Fibroblast of upper back skin (primary cell): ENCODE data around the gene CERS6.
A peak's percentile ranks its signal among the peaks of the same experiment; 100 is the strongest.

Experiments
- DNase-seq: peaks from one replicate; pipeline ENCODE4 v3.0.0-alpha.2; 2013

The CERS6 gene

GRCh38 chr2:168574856-168575630 is 119.0 kb downstream of the CERS6 start:
- no peak for DNase-seq

GRCh38 chr2:168577885-168578284 is 121.8 kb downstream of the CERS6 start:
- no peak for DNase-seq

- DNase-seq = peak; percentile 60
Observed at GRCh38 chr2:168583064-168583709, 127.1 kb downstream of the CERS6 start.

- DNase-seq = peak; percentile 75
Observed at GRCh38 chr2:168583710-168584521, 127.8 kb downstream of the CERS6 start.

- DNase-seq = no peak
Observed at GRCh38 chr2:168584911-168585310, 128.8 kb downstream of the CERS6 start.

GRCh38 chr2:168585700-168586099 is 129.6 kb downstream of the CERS6 start:
- no peak for DNase-seq

GRCh38 chr2:168587307-168587706 is 131.2 kb downstream of the CERS6 start:
- no peak for DNase-seq

- no peak for DNase-seq
Observed at GRCh38 chr2:168589236-168590211, 133.5 kb downstream of the CERS6 start.

GRCh38 chr2:168592181-168592831 is 136.2 kb downstream of the CERS6 start:
- no peak for DNase-seq

GRCh38 chr2:168593713-168594112 is 137.6 kb downstream of the CERS6 start:
- no peak for DNase-seq

DNA sequence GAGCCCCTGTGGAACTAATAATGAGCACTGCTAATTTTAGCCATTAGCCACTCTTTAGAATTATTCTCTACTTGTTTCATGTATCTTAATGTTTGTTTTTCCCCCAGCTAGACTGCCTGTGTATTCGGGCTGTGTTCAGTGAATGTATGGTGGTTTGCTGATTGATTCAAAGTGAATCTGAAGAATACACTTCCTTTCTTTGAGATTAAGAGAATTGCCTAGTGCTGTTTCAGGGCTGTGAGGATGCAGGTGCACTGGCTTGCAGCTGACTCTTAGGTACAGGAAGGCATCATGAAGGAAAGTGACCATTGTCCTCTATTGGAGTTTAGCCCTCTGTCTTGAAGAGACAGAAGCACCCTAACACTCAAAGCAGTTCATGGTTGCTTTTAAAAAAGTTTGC is 138.7 kb downstream of the CERS6 start:
- no peak for DNase-seq

- no peak for DNase-seq
Observed at GRCh38 chr2:168596881-168597655, 141.0 kb downstream of the CERS6 start.

GRCh38 chr2:168599738-168600137 is 143.7 kb downstream of the CERS6 start:
- DNase-seq = no peak

- no peak for DNase-seq
Observed at GRCh38 chr2:168600949-168601348, 144.9 kb downstream of the CERS6 start.

GRCh38 chr2:168601741-168602140 is 145.7 kb downstream of the CERS6 start:
- no peak for DNase-seq

DNA sequence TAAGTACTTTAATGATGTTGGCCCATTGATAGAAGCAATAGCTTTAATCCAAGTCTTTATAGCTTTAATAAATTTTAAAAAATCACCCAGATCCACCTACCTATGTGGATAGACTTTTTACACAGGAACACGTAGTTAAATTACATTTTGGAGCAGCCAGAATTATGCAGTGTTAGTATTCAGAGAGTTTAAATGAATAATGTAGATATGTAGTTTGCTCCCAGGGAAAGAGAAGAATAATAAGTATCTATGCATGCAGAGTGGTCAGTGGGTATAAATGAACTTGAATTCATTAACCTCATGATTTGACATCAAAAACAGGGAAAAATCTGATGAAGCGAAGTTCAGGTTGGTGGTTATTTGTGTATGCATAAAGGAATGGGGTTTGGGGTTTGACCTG is 146.3 kb downstream of the CERS6 start:
- no peak for DNase-seq

DNA sequence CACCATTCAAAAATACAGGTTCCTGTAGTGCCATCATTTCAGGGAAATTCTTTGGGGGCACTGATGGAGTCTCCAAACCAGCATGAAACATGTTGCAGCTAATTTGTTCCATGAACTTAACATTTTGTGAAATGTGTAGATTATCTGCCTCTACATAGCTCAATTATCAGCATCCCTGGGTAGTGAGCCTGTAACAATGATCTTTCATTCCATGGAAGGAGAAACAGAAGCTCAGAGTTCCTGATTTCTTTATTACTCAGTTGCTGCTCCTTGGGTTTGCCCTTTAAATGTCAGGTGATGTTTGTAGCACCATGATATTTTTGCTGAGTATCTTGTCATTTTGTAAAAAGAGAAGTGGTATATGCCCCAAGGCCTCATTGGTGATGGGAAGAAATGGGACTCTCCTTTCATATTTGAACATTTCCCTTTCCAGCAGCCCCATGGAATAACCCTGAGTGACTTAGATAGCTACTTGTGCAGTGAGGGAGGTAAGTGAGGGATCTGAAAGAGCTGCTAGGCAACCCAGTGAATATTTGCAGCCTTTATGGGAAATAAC is 146.9 kb downstream of the CERS6 start:
- DNase-seq = no peak

- DNase-seq = peak; percentile 69
Observed at GRCh38 chr2:168603439-168603961, 147.4 kb downstream of the CERS6 start.

- no peak for DNase-seq
Observed at GRCh38 chr2:168604252-168604651, 148.2 kb downstream of the CERS6 start.

DNA sequence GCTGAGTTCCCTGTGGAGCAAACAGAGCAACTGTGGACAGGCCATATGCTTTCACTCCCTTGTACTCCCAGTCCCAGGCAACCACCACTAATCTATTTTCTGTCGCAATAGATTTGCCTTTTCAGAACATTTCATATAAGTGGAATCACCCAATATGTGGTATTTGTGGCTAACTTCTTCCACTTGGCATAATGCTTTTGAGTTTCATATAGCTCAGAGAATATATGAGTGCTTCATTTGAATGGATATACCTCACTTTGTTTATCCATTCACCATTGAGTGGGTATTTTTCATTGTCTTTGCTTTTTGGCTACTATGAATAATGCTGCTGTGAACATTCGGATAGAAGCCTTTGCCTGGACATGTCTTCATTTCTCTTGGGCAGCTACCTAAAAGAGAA is 151.9 kb downstream of the CERS6 start:
- DNase-seq = peak; percentile 73
